NCI-H82 treated with DMSO at 0.1 percent for 48 hours (cell line): ENCODE measurements around the gene CHST4.
"Not testable (repeated sequence)": the region's sequence is repeated elsewhere in the genome, so short reads cannot be mapped to it uniquely, and the experiment has no call there.

ENCODE experiments used
- DNase-seq: peaks from one replicate; lab custom pipeline; 2025; ENCODE audit not compliant: unreplicated experiment; lab: John Stamatoyannopoulos, UW

Gene CHST4

DNA sequence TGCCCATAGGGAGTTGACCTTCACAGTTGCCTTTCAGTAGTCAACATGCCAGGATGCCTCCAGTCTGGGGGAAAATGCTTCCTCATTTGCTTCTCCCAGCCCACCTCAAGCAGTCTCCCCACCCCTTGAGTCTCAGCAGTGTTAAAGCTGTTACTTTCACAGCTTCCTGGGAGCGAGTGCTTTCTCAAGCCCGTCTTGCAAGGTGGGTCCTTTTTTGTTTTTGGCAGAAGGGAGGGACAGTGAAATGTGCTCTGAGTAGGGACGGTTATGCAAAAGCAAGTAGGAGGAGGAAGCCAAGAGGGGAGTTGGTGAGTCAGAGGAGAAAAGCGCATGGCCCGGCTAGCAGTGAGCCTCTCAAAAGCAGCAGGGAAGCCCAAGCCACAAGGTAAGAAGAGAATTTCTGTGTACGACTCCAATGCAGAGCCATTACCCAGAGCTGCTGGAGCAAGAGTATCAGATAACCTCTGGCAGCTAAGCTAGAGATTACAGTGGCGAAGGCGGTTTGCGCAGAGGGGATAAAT is at the start of gene CHST4:
Gene CHST4 (plus strand): TSS at position 316 of the 521 bp plus-strand sequence. CDS start 10,252 bp downstream, outside the sequence.
- peak; percentile 14 for DNase-seq

DNA sequence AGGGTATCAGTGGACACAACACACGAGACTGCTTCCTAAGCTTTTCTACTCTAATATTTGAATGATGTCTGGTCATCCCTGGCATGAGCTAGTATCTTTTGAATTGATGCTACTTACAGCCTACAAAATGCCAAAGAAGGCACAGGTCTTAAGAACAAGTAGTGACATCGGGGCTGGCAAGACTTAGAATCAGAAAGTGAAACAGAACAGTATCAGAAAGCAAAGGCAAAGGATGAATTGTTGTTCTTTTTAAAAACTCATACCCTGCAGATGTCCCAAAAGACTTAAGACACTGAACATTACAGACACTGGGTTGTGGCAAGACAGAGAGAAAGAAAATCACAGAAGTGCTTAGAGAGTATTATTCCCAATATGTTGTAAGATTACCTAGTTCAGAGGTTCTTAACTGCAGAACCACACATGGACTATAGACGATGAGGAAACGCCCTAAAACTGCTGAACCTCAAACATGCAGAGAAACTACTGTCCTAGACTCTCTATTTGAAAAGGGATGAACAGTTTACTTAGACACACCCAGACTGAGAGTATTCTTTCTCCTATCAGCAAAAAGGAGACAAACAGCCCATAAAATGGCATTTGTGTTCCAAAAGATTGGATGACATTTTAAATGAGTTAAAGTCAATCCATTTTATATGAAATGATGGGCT is 49.6 kb upstream of the CHST4 start:
- no peak for DNase-seq

- DNase-seq = peak; percentile 6
Measured at GRCh38 chr16:71479420-71479819, 46.8 kb upstream of the CHST4 start.

GRCh38 chr16:71480956-71481355 is 45.3 kb upstream of the CHST4 start:
- no peak for DNase-seq

DNA sequence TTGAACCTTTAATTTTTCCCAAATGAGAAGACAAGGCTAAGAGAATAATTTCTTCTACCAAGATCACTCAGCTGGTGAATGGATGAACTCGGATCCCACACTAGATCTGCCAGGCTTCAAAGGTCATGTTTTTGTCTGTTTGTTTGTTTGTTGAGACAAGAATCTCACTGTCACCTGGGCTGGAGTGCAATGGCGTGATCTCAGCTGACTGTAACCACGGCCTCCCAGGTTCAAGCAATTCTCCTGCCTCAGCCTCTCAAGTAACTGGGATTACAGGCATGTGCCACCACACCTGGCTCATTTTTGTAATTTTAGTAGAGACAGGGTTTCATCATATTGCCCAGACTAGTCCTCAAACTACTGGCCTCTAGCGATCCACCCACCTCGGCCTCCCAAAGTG is 43.7 kb upstream of the CHST4 start:
- no peak for DNase-seq

DNA sequence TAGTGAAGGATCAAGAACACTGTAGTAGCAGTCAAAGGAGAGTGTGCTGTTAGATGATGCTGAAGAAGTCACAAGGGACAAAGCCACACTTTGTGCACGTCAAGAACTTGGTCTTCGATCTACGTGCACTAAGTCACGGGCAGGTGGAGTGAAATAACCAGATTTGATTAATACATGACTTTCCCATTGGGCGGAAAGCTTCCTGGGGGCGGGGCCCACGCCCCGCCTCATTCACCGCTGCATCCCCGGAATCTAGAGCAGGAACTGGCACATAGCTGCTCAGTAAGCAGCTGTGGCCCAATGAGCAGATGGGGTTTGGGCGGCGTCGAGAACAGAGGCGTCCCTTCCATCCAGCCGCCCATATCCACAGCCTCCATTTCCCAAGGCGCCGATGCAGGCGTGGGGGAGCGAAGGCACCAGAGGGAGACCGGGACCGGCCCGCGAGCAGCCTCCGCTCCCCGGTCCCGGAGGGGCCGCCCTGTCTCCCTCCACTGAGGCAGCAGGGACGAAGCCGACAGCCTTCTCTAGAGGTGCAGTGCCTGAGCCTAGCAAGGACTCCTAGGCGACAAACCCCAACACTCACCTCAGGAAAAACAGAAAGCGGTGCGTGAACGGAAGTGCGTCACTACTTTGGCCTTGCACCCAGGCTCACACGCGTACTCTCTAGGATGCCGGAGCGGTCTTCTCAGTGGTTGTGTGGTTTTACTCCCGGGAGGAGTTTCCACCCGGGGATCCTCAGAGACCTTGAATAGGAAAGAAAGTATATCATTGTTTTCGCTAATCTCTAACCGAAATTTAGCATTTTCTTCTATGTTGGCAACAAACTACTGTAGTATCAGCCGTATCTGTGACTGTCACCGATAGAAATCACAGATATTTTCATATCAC is 42.0 kb upstream of the CHST4 start:
- peak; percentile 74 for DNase-seq

DNA sequence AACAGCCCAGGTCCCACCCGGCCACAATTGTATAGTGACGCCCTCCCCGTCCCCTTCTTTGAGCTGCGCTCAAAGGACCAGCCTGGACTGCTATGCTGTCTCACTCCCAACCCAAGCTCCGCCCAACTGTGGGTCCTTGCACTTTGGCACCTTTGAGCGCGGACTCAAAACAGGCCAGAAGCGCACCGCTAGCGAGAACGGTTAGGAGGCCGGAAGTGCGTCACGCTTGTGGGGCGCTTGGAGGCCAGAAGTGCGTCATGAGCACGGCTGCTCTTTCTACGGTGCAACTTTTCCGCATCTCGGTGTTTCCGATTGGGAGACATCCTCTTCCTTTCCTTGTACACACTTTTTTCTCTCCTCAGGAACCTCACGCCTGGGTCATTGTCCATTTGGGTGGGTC is 37.1 kb upstream of the CHST4 start, which contains the start of gene ZNF19:
Gene ZNF19 (minus strand): TSS at position 203 of the 400 bp plus-strand sequence. CDS start 7,210 bp downstream, outside the sequence.
- DNase-seq = no peak

- DNase-seq = no peak
Measured at GRCh38 chr16:71490361-71490760, 35.9 kb upstream of the CHST4 start.

GRCh38 chr16:71491054-71491453 is 35.2 kb upstream of the CHST4 start:
- DNase-seq = no peak

GRCh38 chr16:71492786-71493185 is 33.4 kb upstream of the CHST4 start:
- DNase-seq = no peak

GRCh38 chr16:71493213-71493612 is 33.0 kb upstream of the CHST4 start:
- no peak for DNase-seq

DNA sequence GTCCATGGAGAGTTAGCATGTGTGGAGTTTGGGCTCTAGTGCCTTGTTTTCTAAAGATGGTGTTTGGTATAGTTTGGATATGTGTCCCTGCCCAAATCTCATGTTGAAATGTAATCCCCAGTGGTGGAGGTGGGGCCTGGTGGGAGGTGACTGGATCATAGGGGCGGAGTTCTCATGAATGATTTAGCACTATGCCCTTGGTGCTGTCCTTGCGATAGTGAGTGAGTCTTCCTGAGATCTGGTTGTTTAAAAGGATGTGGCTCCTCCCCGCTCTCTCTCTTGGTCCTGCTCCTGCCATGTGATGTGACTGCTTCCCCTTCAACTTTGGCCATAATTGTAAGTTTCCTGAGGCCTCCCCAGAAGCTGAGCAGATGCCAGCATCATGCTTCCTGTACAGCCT is 28.2 kb upstream of the CHST4 start:
- DNase-seq = no peak

GRCh38 chr16:71499775-71500364 is 26.4 kb upstream of the CHST4 start:
- peak; percentile 23 for DNase-seq

- DNase-seq = no peak
Measured at GRCh38 chr16:71500964-71501363, 25.3 kb upstream of the CHST4 start.

GRCh38 chr16:71501547-71501946 is 24.7 kb upstream of the CHST4 start:
- DNase-seq = no peak

- DNase-seq = not testable (repeated sequence)
Measured at GRCh38 chr16:71504051-71504450, 22.2 kb upstream of the CHST4 start.

- DNase-seq = no peak
Measured at GRCh38 chr16:71504901-71505300, 21.3 kb upstream of the CHST4 start.

DNA sequence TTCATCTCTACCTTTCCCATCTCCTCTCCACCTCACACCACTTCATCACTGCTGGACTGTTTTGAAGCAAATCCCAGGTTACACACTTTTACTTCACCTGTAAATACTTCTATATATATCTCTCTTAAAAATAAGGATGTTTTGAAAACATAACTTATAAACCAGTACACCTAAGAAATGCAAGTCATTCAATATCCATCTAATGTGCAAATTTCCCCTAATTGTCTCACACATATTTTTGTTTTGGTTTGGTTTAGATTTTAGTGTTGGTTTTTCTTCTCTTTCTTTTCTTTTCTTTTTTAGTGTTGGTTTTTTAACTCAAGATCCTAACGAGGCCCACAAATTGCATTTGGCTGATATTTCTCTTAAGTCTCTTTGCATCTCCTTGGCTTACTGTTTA is 19.2 kb upstream of the CHST4 start:
- DNase-seq = no peak

DNA sequence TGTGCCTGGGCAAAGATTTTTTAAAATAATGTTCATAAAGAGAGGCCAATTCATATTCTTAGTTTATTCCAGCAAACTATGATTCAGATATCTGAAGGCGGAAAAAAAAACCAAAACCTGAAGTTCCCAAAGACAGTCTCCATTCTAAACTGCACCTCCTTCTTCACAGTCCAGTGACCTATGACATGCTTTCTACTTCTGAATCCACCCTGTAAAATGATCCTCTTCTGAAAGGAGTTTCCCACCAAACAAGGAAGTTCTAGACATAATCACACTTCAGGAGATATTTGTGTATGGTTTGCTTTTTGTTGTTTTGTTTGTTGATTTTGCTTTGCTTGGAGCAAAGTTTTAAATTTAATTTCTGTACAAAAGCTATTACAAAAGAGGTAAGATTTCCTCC is 12.9 kb upstream of the CHST4 start:
- no peak for DNase-seq

- no peak for DNase-seq
Measured at GRCh38 chr16:71514476-71514875, 11.8 kb upstream of the CHST4 start.

GRCh38 chr16:71515026-71515425 is 11.2 kb upstream of the CHST4 start:
- no peak for DNase-seq

- no peak for DNase-seq
Measured at GRCh38 chr16:71520550-71520949, 5.7 kb upstream of the CHST4 start.
